Activated CD4-positive, alpha-beta T cell treated with anti-CD3 and anti-CD28 coated beads, Interleukin-2, amount 10 ng/mL, durations not matched to agents 24 days and 14 days (primary cell): ENCODE results near the gene FCGR2B. TPM values are rescaled to one million over a fixed set of nuclear protein-coding genes. Genes with fewer than 3 reads are reported as not detected.
A peak's percentile ranks its signal among the peaks of the same experiment; 100 is the strongest.

ENCODE experiments used
- DNase-seq: peaks from one replicate; pipeline ENCODE4 v3.0.0; 2022
- H3K27ac Mint-ChIP-seq: one replicate; pipeline ENCODE4 v1.8.0; 2022; ENCODE audit warnings: mild to moderate bottlenecking, mixed read lengths
- H3K27me3 Mint-ChIP-seq: one replicate; pipeline ENCODE4 v1.8.0; 2022; ENCODE audit warnings: mixed read lengths
- H3K36me3 Mint-ChIP-seq: one replicate; pipeline ENCODE4 v1.8.0; 2022; ENCODE audit warnings: low read depth, mild to moderate bottlenecking, mixed read lengths
- H3K4me1 Mint-ChIP-seq: one replicate; pipeline ENCODE4 v1.8.0; 2021; ENCODE audit warnings: mixed read lengths
- H3K4me3 Mint-ChIP-seq: one replicate; pipeline ENCODE4 v1.8.0; 2022; ENCODE audit warnings: mild to moderate bottlenecking, moderate library complexity, mixed read lengths
- H3K9me3 Mint-ChIP-seq: one replicate; pipeline ENCODE4 v1.8.0; 2021; ENCODE audit warnings: mixed read lengths
- intact Hi-C: fragments of 100-400 bp; cut with micrococcal nuclease; formaldehyde crosslinking; loops from one replicate; pipeline ENCODE4 v1.15.1; 2023
- total RNA-seq: library from RNA; stranded (reverse); gene quantifications from 2 replicates; pipeline ENCODE4 v1.2.3, GENCODE V29; 2022

Gene FCGR2B
- total RNA-seq, 1 donor from 2014 or later, result not detected

- peaks cover 26% of the 10 kb centered on the region for H3K27me3 Mint-ChIP-seq
- peak; percentile 34 for DNase-seq
- no peak overlapping the region for H3K4me3 Mint-ChIP-seq
- H3K4me1 Mint-ChIP-seq, result no peaks in the 10 kb centered on the region
- H3K27ac Mint-ChIP-seq, result no peak overlapping the region
- H3K36me3 Mint-ChIP-seq, result no peaks in the 10 kb centered on the region
- intact Hi-C loops, result no loop called here
- no peaks in the 10 kb centered on the region for H3K9me3 Mint-ChIP-seq
Observed at GRCh38 chr1:161705537-161705936, 42.6 kb downstream of the FCGR2B start.

- intact Hi-C loops, result loop anchor here (2.0 kb wide), 1 partner anchor 19 kb away; no protein-coding TSS in a partner anchor
- H3K4me3 Mint-ChIP-seq, result no peak overlapping the region
- H3K36me3 Mint-ChIP-seq, result no peaks in the 10 kb centered on the region
- peak; percentile 29 for DNase-seq
- H3K27ac Mint-ChIP-seq, result no peak overlapping the region
- no peaks in the 10 kb centered on the region for H3K4me1 Mint-ChIP-seq
- no peaks in the 10 kb centered on the region for H3K9me3 Mint-ChIP-seq
- H3K27me3 Mint-ChIP-seq, result peaks cover 26% of the 10 kb centered on the region
Observed at GRCh38 chr1:161706113-161706481, 43.2 kb downstream of the FCGR2B start.

- Mint-ChIP-seq H3K9me3 (no peaks in the 10 kb centered on the region), H3K27me3 (peaks cover 25% of the 10 kb centered on the region), H3K27ac (no peak within 1 kb of the TSS), H3K4me3 (no peak within 1 kb of the TSS), H3K4me1 (no peaks in the 10 kb centered on the region), H3K36me3 (no peaks in the 10 kb centered on the region)
- DNase-seq, result peak; percentile 37
- intact Hi-C loops, result loop anchor here (2.0 kb wide), 1 partner anchor 18 kb away; no protein-coding TSS in a partner anchor
Observed at GRCh38 chr1:161706482-161707347, 43.8 kb downstream of the FCGR2B start, which contains the start of gene FCRLA. Gene FCRLA (plus strand): TSS chr1:161707229. CDS start chr1:161707265, 36 bp downstream.

DNA sequence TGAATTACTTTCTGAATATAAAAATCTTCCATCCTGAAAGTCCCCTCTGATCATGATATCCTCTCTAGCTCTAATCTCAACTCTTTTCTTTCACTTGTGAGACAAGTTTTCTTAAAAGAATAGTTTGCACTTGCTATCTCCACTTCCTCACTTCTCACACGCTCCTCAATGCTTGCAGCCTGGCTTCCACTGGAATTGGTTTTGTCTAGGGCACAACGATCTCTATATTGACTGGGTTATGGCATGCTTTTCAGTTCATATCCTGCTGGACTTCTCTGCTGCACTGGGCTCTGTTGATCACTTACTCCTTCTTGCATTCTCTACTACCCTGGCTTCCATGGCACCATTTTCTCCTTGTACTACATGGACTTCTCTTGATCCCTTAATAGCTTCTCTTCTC lies 44.6 kb downstream of the FCGR2B start:
- Mint-ChIP-seq H3K9me3 (no peaks in the 10 kb centered on the region), H3K27ac (no peak overlapping the region), H3K36me3 (no peaks in the 10 kb centered on the region), H3K4me1 (no peaks in the 10 kb centered on the region), H3K4me3 (no peak overlapping the region), H3K27me3 (peaks cover 27% of the 10 kb centered on the region)
- peak; percentile 40 for DNase-seq
- intact Hi-C loops, result loop anchor here (2.0 kb wide), 1 partner anchor 17 kb away; no protein-coding TSS in a partner anchor

DNA sequence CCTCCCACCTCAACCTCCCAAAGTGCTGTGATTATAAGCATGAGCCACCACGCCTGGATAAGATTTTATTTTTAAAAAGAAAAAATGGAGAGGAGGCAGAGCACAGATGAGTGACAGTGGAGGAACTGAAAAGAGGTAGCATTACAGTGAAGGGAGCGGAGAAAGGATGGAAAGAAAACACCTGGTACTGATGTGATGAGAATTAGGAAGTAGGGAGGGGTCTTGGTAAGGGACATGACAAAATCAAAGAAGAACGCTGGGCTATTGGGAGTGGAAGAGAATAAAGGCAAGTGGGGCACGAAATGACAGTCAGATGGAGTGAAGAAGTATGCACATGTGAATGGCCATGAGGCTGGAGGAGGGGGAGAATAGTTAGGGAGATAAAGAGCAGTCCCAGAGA lies 46.4 kb downstream of the FCGR2B start:
- no peak overlapping the region for H3K4me3 Mint-ChIP-seq
- no peak overlapping the region for H3K27ac Mint-ChIP-seq
- no peak for DNase-seq
- intact Hi-C loops, result no loop called here
- no peaks in the 10 kb centered on the region for H3K36me3 Mint-ChIP-seq
- H3K27me3 Mint-ChIP-seq, result peaks cover 23% of the 10 kb centered on the region
- no peaks in the 10 kb centered on the region for H3K4me1 Mint-ChIP-seq
- H3K9me3 Mint-ChIP-seq, result no peaks in the 10 kb centered on the region

- Mint-ChIP-seq H3K4me3 (no peak overlapping the region), H3K36me3 (no peaks in the 10 kb centered on the region), H3K9me3 (no peaks in the 10 kb centered on the region), H3K27ac (no peak overlapping the region), H3K4me1 (no peaks in the 10 kb centered on the region), H3K27me3 (peaks cover 31% of the 10 kb centered on the region)
- intact Hi-C loops, result no loop called here
- no peak for DNase-seq
Observed at GRCh38 chr1:161710560-161710959, 47.6 kb downstream of the FCGR2B start.

- Mint-ChIP-seq H3K9me3 (no peaks in the 10 kb centered on the region), H3K27me3 (peaks cover 62% of the 10 kb centered on the region), H3K4me1 (peaks cover 9% of the 10 kb centered on the region), H3K36me3 (no peaks in the 10 kb centered on the region), H3K27ac (no peak overlapping the region), H3K4me3 (no peak overlapping the region)
- intact Hi-C loops, result no loop called here
- DNase-seq, result no peak
Observed at GRCh38 chr1:161718559-161719324, 55.8 kb downstream of the FCGR2B start.

- Mint-ChIP-seq H3K4me3 (no peak overlapping the region), H3K9me3 (no peaks in the 10 kb centered on the region), H3K27ac (no peak overlapping the region), H3K36me3 (no peaks in the 10 kb centered on the region), H3K4me1 (peaks cover 9% of the 10 kb centered on the region), H3K27me3 (peaks cover 65% of the 10 kb centered on the region)
- intact Hi-C loops, result no loop called here
- no peak for DNase-seq
Observed at GRCh38 chr1:161719325-161719611, 56.3 kb downstream of the FCGR2B start.

DNA sequence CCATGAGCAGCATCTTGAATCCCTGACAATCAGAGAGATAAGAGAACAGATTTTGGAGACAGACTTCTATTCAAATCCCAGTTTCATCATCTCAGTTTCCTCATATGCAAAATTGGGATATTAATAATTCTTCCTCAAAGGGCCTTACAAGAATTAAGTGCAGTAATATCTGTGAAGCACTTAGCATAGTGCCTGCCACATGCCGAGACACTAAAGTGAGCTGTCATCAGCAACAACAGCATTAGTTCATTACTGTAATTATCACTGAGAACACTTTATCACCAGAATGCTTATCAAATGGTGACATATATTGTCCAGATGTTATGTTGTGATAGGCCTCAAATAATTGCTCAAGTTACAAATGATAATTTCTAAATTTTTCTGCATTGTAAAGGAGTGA lies 57.5 kb downstream of the FCGR2B start:
- no peaks in the 10 kb centered on the region for H3K9me3 Mint-ChIP-seq
- H3K4me3 Mint-ChIP-seq, result no peak overlapping the region
- H3K36me3 Mint-ChIP-seq, result no peaks in the 10 kb centered on the region
- intact Hi-C loops, result no loop called here
- H3K27ac Mint-ChIP-seq, result no peak overlapping the region
- H3K27me3 Mint-ChIP-seq, result peaks cover 68% of the 10 kb centered on the region
- peaks cover 13% of the 10 kb centered on the region for H3K4me1 Mint-ChIP-seq
- no peak for DNase-seq

DNA sequence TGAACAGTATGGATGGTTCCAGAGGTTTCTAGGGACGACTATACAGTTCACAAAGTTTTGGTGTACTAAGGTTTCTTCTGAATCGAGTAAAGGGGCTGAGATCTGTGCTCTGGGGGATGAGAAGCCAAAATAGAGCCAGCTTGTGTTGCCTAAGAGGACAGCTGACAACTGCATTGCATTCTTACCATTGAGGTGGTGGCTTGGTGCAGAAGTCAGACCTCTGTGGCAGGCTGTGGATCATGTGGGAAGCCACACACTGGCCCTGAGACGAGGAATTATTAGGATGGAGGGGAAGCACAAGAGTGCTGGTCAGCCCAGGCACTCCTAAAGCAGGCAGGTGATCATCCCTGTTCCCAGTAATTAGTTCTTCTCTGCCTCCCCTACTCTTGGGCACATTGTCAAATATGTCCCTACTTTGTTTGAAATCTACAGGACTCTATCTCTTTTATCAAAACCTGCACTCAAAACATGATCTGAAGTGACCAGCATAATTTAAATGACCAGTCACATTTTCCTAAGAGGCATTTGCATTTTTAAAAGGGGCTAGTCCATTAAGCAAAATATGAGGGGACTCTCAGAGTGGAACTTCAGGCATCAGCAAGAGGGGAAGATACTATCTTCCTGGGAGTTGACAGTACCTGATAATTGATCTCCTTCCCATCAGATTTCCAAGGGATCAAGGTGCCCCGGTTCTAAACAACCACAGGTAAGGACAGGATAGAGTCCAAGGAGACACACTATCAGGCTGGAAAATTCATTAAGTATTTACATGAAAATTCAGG lies 58.2 kb downstream of the FCGR2B start, which contains the start of gene FCRLB:
FCRLB (plus strand) TSS at position 589 of the 782 bp plus-strand sequence. CDS start 1,129 bp downstream, outside the sequence.
- no peaks in the 10 kb centered on the region for H3K9me3 Mint-ChIP-seq
- H3K27ac Mint-ChIP-seq, result no peak within 1 kb of the TSS
- H3K27me3 Mint-ChIP-seq, result peaks cover 68% of the 10 kb centered on the region
- intact Hi-C loops, result no loop called here
- H3K4me3 Mint-ChIP-seq, result no peak within 1 kb of the TSS
- peaks cover 21% of the 10 kb centered on the region for H3K4me1 Mint-ChIP-seq
- DNase-seq, result no peak
- H3K36me3 Mint-ChIP-seq, result no peaks in the 10 kb centered on the region

DNA sequence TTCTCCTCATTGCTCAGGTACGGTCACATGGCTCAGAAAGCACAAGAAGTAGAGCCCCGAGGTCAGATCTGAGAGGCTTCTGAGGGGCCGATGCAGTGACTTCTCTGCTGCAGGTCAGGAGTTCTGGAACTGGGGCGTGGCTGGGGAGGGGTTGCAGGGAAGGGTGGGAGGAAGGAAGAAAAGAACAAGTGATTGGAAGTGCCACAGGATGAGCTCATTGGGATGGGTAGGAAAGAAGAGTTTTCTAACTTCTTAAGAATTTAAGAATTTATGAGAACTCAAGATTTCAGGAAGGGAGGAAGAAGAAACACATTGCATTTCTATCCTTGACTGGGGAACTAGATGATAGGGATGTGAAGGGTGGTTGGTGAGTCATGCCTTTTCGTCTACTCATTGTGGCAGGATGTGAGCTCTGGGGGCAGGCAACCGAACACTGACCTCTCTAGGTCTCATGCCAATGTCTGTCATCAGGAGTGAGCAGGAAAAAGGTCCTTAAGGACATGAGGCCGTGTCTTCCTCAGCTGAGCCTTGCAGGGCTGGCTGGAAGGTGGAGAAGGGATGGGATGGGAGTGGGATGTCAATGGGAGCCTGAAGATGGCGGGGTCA lies 58.9 kb downstream of the FCGR2B start:
- Mint-ChIP-seq H3K4me1 (peaks cover 21% of the 10 kb centered on the region), H3K36me3 (no peaks in the 10 kb centered on the region), H3K27ac (no peak overlapping the region), H3K4me3 (no peak overlapping the region), H3K9me3 (no peaks in the 10 kb centered on the region), H3K27me3 (peaks cover 67% of the 10 kb centered on the region)
- intact Hi-C loops, result no loop called here
- DNase-seq, result no peak

GRCh38 chr1:161722406-161722805 lies 59.5 kb downstream of the FCGR2B start:
- Mint-ChIP-seq H3K36me3 (no peaks in the 10 kb centered on the region), H3K27ac (no peak overlapping the region), H3K4me3 (no peak overlapping the region), H3K27me3 (peaks cover 62% of the 10 kb centered on the region), H3K9me3 (no peaks in the 10 kb centered on the region), H3K4me1 (peaks cover 21% of the 10 kb centered on the region)
- intact Hi-C loops, result no loop called here
- no peak for DNase-seq

GRCh38 chr1:161723459-161724141 lies 60.7 kb downstream of the FCGR2B start:
- H3K27ac Mint-ChIP-seq, result no peak overlapping the region
- DNase-seq, result no peak
- intact Hi-C loops, result loop anchor here (2.0 kb wide), 1 partner anchor 17 kb away; the partner anchor contains the start of gene FCRLA
- no peaks in the 10 kb centered on the region for H3K9me3 Mint-ChIP-seq
- peaks cover 66% of the 10 kb centered on the region for H3K27me3 Mint-ChIP-seq
- H3K4me3 Mint-ChIP-seq, result no peak overlapping the region
- no peaks in the 10 kb centered on the region for H3K36me3 Mint-ChIP-seq
- H3K4me1 Mint-ChIP-seq, result peaks cover 29% of the 10 kb centered on the region
